ENCODE results near the gene MARCHF10. TPM values are rescaled to one million over a fixed set of nuclear protein-coding genes. Genes with fewer than 3 reads are reported as not detected.
A peak's percentile ranks its signal among the peaks of the same experiment; 100 is the strongest.

The MARCHF10 gene
- total RNA-seq, 1 experiment from 2014 or later = not detected

GRCh38 chr17:62755141-62755851 lies 52.8 kb downstream of the MARCHF10 start:
- intact Hi-C loops (cut with micrococcal nuclease) = no loop called here
- ATAC-seq = peak; percentile 62
- H3K79me2 ChIP-seq (ENCODE audit: insufficient read depth, low read length) = no peaks in the 10 kb centered on the region
- no peak overlapping the region for H3K4me2 ChIP-seq (ENCODE audit: low read length)
- no peak for DNase-seq (ENCODE audit: low read depth, low spot score)
- no peaks in the 10 kb centered on the region for H3K9me2 ChIP-seq (ENCODE audit: insufficient read depth)
- H3K27me3 ChIP-seq (ENCODE audit: insufficient read depth, low read length) = no peaks in the 10 kb centered on the region
- H2AFZ ChIP-seq (ENCODE audit: low read depth, low read length, poor library complexity, severe bottlenecking) = no peak overlapping the region
- ChIA-PET CTCF (no interaction called here), POLR2A (no interaction called here), RAD21 (ENCODE audit: low non-redundant PET in 1 of 2, low total read pairs in 2 of 2, uncharacterized antibody in 2 of 2, unreplicated experiment in 2 of 2) (no interaction called here)
- no peaks in the 10 kb centered on the region for H3K36me3 ChIP-seq (ENCODE audit: control insufficient read depth in 1 of 2, insufficient read depth in 2 of 2, low read length in 2 of 2)
- no peak overlapping the region for H3K9ac ChIP-seq (ENCODE audit: low read length)
- H3K27ac ChIP-seq (ENCODE audit: low read depth, low read length) = no peak overlapping the region
- H3K4me1 ChIP-seq (ENCODE audit: control insufficient read depth in 1 of 2, insufficient read depth in 2 of 2, low read length in 2 of 2) = no peaks in the 10 kb centered on the region
- no TSS peak for BruUV-seq (replicated peaks)
- TF ChIP-seq CTCF (IDR thresholded peaks at IDR 0.05 in 2 of 3, conservative IDR thresholded peaks at IDR 0.05 in 1 of 3; ENCODE audit: borderline replicate concordance in 1 of 3, insufficient read depth in 1 of 3, low read depth in 2 of 3, low read length in 2 of 3) (peak in 2 of 3 experiments; percentile 28 to 33; a peak in 2 of 6 replicates), CBX3 (IDR thresholded peaks at IDR 0.05; ENCODE audit: low read depth) (no peak), SIN3A (IDR thresholded peaks at IDR 0.05; ENCODE audit: low read depth) (no peak), POLR2AphosphoS5 (IDR thresholded peaks at IDR 0.05; ENCODE audit: low read depth, low read length) (no peak), REST (IDR thresholded peaks at IDR 0.05; ENCODE audit: low read depth) (no peak), ATF3 (IDR thresholded peaks at IDR 0.05) (no peak), ZBTB33 (IDR thresholded peaks at IDR 0.05; ENCODE audit: extremely low read depth, insufficient replicate concordance, low read length) (no peak), FOSL1 (IDR thresholded peaks at IDR 0.05; ENCODE audit: low read depth) (no peak), YY1 (IDR thresholded peaks at IDR 0.05; ENCODE audit: extremely low read depth, insufficient replicate concordance, low read depth, low read length) (no peak), EZH2 (IDR thresholded peaks at IDR 0.05) (no peak), SRF (IDR thresholded peaks at IDR 0.05; ENCODE audit: low read depth) (no peak), RAD21 (IDR thresholded peaks at IDR 0.05; ENCODE audit: low read depth) (peak; percentile 51), JUND (IDR thresholded peaks at IDR 0.05) (no peak)
- H3K9me3 ChIP-seq (ENCODE audit: control insufficient read depth in 1 of 2, insufficient read depth in 1 of 2, low read depth in 1 of 2, low read length in 2 of 2) = no peaks in the 10 kb centered on the region
- H4K20me1 ChIP-seq (ENCODE audit: insufficient read depth) = no peaks in the 10 kb centered on the region
- H3K4me3 ChIP-seq (replicated peaks in 1 of 2; ENCODE audit: low read depth in 1 of 2, low read length in 2 of 2) = no peak overlapping the region
